ACHN (cell line): ENCODE data around the gene CARMIL1.

Experiments
- DNase-seq: peaks from one replicate; pipeline ENCODE4 v3.0.0-alpha.2; 2015
- in situ Hi-C: cut with HindIII; loops from 2 replicates; pipeline ENCODE4 v1.10.0; 2017; ENCODE audit warnings: low sequenced_read_pairs, low pct_ligation_motif_present, low pct_unique_long_range_greater_than_20kb

The CARMIL1 gene

DNA sequence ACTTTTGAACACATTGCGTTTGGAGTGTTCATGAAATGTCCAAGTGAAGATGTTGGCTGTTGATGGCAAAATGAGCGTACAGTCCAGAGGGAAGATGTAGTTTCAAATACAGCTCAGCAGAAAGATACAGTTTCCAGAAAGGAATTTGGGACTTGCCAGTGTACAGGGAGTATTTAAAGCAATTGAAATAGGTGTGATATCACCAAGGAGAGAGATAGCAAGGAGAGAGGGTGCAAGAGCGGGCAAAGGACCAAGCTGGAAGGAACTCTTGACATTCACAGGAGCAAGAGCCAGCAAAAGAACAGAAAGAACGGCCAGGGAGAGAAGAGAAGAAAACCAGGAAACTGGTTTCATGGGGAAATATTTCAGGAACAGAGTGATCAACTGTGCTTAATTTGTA is 47.8 kb downstream of the CARMIL1 start:
- in situ Hi-C loops = no loop called here
- no peak for DNase-seq

DNA sequence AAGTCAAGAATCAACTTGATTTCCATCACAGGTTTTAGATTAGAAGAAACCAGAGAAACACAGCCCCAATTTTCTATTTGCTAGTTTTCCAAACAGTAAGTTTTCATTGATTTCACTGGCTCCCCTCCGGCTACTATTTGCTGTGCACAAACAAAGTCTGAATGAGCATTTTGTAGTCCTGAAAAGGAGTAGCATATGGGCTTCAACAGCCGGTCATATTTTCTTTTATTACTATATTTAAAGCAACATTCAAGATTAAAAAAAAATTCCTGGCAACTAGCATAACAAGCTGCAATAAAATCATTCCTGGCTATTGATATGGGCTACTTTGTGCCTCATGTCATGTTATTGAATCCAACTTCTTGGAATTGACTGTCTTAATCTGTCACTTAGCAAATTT is 48.3 kb downstream of the CARMIL1 start:
- no peak for DNase-seq
- in situ Hi-C loops = no loop called here

GRCh38 chr6:25329161-25329817 is 50.1 kb downstream of the CARMIL1 start:
- DNase-seq = no peak
- in situ Hi-C loops = no loop called here

- DNase-seq = no peak
- in situ Hi-C loops = no loop called here
Observed at GRCh38 chr6:25329982-25330381, 50.8 kb downstream of the CARMIL1 start.

DNA sequence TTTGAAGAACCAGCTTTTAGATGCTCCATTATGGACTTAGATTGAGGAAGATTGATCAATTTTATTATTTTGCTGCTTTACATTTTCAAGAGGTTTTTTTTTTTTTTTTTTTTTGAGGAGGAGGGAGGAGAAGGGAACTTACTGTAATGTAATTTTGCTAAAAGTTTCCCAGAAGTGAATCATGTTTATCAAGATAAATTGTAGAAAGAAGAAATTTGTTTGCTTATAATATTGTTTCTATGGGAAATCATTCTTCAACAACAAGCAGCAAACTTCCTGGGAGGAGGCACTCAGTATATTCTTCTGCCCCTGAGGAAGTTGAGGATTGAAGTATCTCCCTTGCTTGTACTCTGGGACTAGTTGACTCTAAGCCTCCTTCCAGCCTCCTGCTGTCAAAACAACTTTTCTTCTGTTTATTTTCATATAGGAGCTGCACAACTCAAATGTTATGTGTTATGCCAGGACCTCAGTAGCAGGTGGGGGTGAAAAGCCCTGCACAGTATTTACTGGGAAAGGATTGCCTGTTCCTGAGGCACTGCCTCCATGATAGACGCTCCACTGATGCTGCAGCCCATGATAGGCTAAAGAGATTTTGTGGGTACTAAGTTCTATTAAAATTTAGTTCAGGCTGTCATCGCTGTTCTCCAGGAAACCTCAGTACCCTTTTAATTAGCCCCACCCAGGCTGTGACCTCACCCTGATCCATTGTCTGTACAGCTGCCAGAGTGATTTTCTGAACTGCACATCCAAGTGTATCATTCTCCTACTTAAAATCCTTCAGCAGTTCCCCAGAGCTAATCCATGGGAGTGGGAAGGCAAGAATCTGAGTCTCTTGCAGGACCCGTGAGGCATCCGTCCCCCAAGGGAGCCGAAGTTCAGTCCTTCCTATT is 51.9 kb downstream of the CARMIL1 start:
- DNase-seq = no peak
- in situ Hi-C loops = no loop called here

DNA sequence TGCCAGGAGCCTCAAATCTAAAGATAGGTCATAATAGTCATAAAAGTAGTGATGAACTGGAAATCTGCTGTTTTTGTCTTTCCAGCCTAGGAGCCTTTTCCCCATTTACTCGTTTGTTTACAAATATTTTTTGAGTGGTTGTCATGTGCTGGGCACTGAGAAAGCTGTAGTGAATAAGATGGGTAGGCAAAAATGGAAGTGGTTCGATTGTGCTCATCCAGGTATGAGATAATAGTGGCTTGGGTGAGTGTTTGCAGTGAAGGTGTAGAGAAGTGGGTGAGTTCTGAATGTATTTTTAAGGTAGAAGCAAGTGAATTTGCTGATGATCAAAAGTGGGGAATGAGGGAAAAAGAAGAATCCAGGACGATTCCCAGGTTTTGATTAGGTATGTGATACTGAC is 53.0 kb downstream of the CARMIL1 start:
- DNase-seq = no peak
- in situ Hi-C loops = no loop called here

DNA sequence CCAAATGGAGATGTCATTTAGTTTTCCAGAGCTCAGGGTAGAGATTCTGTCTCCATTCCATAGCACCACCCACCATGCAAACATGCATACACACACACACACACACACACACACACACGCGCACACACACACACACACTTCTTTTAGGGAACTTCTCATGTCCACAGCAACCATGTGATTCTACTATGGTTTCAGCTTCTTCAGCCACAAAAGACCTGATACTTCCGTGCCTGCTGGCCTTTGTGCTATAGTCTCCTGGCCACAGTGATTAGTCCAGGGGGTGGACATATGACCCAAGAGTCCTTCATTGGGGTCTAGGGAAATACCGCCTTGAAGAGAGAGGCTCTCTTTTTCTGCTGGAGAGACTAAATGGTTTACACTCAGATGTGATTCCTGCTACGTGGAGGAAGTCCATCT is 53.5 kb downstream of the CARMIL1 start:
- in situ Hi-C loops = no loop called here
- DNase-seq = no peak

DNA sequence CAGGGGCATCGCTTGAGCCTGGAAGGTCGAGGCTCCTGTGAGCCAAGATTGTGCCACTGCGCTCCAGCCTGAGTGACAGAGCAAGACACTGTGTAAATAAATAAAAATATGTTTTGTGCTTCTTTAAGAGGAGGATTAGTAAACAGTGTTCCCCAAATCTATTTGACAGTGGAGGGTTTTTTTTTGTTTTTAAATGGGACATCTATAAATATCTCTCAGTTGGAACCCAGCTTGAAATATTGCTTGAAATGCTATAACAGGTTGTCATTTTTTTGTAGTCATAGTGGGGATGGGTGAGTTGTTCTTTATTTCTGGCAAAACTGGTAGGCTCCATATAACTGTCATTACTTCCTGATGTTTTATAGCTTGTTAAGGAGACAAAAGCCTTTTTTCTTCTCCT is 54.3 kb downstream of the CARMIL1 start:
- DNase-seq = no peak
- in situ Hi-C loops = no loop called here

- no peak for DNase-seq
- in situ Hi-C loops = no loop called here
Observed at GRCh38 chr6:25334793-25335192, 55.6 kb downstream of the CARMIL1 start.

GRCh38 chr6:25336996-25337395 is 57.8 kb downstream of the CARMIL1 start:
- in situ Hi-C loops = no loop called here
- no peak for DNase-seq

DNA sequence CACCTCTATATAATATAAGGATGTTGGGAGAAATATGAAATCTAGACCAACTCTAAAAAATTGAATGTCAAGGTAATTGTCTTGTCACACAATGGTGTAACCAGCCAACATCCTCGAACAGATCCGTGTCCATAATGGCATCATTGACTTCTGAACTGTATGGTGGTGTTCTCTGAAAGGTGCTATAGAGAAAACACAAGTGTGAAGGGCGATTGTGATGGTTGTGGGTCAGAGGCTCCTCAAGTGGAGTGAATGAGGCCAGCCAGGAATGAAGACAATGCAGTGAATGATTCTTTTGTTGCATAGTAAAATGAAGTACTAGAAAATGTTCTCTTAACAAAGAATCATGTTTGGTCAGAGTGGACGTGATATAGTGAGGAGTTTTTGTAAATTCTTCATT is 58.3 kb downstream of the CARMIL1 start:
- DNase-seq = no peak
- in situ Hi-C loops = no loop called here

DNA sequence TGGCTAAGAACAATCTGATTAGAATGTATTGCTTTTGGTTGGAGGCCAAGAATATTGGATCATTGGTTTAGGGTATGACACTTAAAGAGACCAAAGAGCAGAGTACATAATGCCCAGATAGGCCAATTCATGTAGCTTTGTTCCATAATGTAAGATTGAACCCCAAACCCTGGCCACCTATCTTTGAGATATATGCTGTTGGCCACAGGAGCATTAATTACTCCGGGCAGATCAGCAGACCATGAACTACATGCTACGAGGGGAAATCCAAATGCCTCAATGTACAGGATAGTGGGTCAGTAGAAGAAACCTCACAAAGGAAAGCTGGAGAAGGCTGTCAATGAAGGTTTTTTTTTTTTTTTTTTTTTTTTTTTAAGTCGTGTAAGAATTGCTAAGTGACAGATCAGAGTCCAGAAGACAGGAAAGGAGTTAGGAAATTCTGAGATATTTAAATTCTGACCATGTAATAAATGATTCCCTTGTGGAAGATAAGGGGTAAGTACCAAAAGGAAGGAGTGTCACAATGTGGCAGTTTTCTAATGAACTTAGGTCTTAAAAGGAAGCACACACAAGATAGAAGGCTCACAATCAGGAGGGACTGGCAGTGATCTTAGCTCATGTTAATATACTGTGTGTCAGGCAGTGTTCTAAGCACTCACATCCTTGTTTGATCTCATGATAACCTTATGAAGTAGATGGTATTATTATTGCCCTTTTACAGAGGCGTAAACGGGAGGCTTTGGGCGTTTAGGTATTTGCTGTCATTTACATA is 61.4 kb downstream of the CARMIL1 start:
- in situ Hi-C loops = no loop called here
- DNase-seq = no peak

- no peak for DNase-seq
- in situ Hi-C loops = no loop called here
Observed at GRCh38 chr6:25341203-25341552, 62.0 kb downstream of the CARMIL1 start.

- in situ Hi-C loops = no loop called here
- DNase-seq = no peak
Observed at GRCh38 chr6:25341923-25342619, 62.9 kb downstream of the CARMIL1 start.

GRCh38 chr6:25342802-25343201 is 63.6 kb downstream of the CARMIL1 start:
- in situ Hi-C loops = no loop called here
- DNase-seq = no peak

- in situ Hi-C loops = no loop called here
- no peak for DNase-seq
Observed at GRCh38 chr6:25343984-25344383, 64.8 kb downstream of the CARMIL1 start.

DNA sequence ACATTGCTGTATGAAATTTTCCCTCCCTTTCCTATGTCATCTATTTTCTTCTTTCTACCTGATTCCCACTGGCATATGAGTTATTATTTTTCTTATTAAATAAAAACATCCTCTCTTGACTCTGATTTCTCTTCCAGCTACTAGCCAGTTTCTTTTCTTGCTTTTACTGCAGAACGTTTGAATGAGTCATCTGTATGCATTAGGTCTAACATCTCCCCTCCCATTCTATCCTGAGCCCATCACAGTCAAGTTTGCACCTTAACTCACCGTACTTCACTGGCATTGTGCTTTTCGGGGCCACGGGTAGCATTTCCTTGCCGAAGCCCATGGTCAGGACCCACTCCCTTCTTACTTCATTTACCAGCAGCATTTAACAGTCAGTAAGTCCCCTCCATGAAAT is 65.7 kb downstream of the CARMIL1 start:
- DNase-seq = no peak
- in situ Hi-C loops = no loop called here

DNA sequence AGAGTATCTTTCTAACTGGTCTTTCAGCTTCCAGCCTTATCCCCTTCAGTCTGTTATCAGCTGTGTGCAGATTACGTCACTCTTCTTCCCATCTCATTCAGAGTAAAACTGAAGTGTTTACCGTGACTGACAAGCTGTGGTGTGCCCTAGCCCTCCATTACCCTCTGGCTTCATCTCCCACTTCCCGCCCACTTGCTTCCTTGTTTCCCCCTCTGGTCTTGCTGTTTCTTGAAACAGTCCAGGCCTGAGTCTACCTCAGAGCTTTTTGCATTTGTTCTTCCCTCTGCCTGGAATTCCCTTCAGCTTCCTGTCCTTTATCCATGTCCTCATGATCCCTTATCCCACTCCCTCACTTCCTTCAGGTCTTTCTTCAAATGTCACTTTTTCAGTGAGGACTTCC is 66.9 kb downstream of the CARMIL1 start:
- no peak for DNase-seq
- in situ Hi-C loops = no loop called here

DNA sequence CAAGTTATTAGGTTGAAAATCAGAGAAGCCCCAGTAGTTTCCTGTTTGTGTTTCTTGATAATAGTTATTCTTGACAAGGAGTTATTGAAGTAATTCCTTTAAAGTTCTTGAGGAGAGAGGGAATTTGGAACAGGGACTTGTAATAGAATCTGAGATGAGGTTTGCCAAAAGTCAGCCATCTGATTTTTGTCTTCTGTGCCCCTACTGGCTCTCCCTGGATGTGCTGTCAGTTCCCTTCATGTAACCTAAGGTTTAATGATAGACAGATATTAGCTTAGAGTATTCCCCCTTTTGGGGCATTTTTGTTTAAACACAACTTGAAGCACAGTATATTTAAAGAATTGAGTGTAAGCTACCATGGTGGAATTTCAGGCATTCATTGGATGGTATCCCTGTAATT is 71.4 kb downstream of the CARMIL1 start:
- in situ Hi-C loops = no loop called here

More for the DNA sequence above, 71.4 kb downstream of the CARMIL1 start:
- DNase-seq = no peak
